Endothelial cell of umbilical vein (primary cell): ENCODE measurements around the gene AKNA. TPM values are rescaled to one million over a fixed set of nuclear protein-coding genes. Genes with fewer than 3 reads are reported as not detected.

Experiments used
- BruUV-seq: library from RNA; stranded (reverse); fragments of 400-500 nt; replicated peaks from 2 replicates; lab custom pipeline; 2021; lab: Mats Ljungman, UMichigan
- CTCF ChIA-PET: fragments of 300-600, 350-600 bp; sonication (Branson Sonifier 250); formaldehyde crosslinking; loops from one replicate; lab custom pipeline; 2021; ENCODE audit warnings: antibody characterized with exemption, inconsistent platforms; lab: Charles Lee
- POLR2A ChIA-PET: fragments of 300-600, 350-600 bp; sonication (Branson Sonifier 250); formaldehyde crosslinking; loops from one replicate; lab custom pipeline; 2021; ENCODE audit warnings: antibody characterized with exemption, inconsistent platforms; lab: Charles Lee
- DNase-seq: peaks from one replicate; pipeline ENCODE4 v3.0.0-alpha.2; 2011; ENCODE audit warnings: low read depth, low spot score
- FAIRE-seq: peaks from 2 replicates; lab custom pipeline; 2011; peaks lifted over from hg19 to GRCh38; lab: Jason Lieb, UNC
- H2AFZ ChIP-seq: 2 replicates; pipeline ENCODE4 v1.6.0; 2012; ENCODE audit warnings: low read depth, low read length, control low read depth, inconsistent platforms
- H3K27ac ChIP-seq: 2 replicates; pipeline ENCODE4 v1.5.1; 2011; ENCODE audit warnings: low read depth, mild to moderate bottlenecking, control low read depth, low read length, moderate library complexity; ENCODE audit not compliant: insufficient read depth
- H3K27me3 ChIP-seq, 2 experiments: 2 replicates each; pipeline versions ENCODE4 v1.6.0 to v1.6.1; 2011; ENCODE audit warnings: low read length in 2 of 2, mixed read lengths in 1 of 2; ENCODE audit not compliant: control insufficient read depth in 2 of 2, insufficient read depth in 2 of 2
- H3K36me3 ChIP-seq, 2 experiments: 2 replicates in 1 of 2; 3 replicates in 1 of 2; pipeline ENCODE4 v1.5.1; 2011; ENCODE audit warnings: low read length in 2 of 2, mild to moderate bottlenecking in 1 of 2, moderate library complexity in 1 of 2; ENCODE audit not compliant: control insufficient read depth in 2 of 2, insufficient read depth in 2 of 2; ENCODE audit errors: extremely low read depth in 1 of 2
- H3K4me1 ChIP-seq: 3 replicates; pipeline ENCODE4 v1.5.1; 2011; ENCODE audit warnings: mild to moderate bottlenecking, low read length; ENCODE audit not compliant: control insufficient read depth, insufficient read depth; ENCODE audit errors: extremely low read depth
- H3K4me2 ChIP-seq: 2 replicates; pipeline ENCODE4 v1.6.1; 2011; ENCODE audit warnings: low read length, control low read depth, mixed read lengths; ENCODE audit not compliant: insufficient read depth
- H3K4me3 ChIP-seq, 3 experiments: fragments of 200-600 bp in 1 of 3; sonication (generic), shearing (Covaris generic) in 1 of 3; replicated peaks in 1 of 3; 2 replicates each; pipeline ENCODE4 v1.5.1; 2011 to 2016; ENCODE audit warnings: control low read depth in 3 of 3, low read length in 3 of 3, mild to moderate bottlenecking in 2 of 3, inconsistent platforms in 1 of 3, low read depth in 1 of 3, moderate library complexity in 1 of 3; ENCODE audit not compliant: insufficient read depth in 1 of 3
- H3K79me2 ChIP-seq: 2 replicates; pipeline ENCODE4 v1.6.0; 2012; ENCODE audit warnings: low read length, inconsistent platforms; ENCODE audit not compliant: control insufficient read depth, insufficient read depth
- H3K9ac ChIP-seq: replicated peaks from 2 replicates; pipeline ENCODE3; 2011; ENCODE audit warnings: low read length, control low read depth; ENCODE audit not compliant: insufficient read depth; ENCODE audit errors: extremely low read depth
- H3K9me1 ChIP-seq: replicated peaks from 3 replicates; pipeline ENCODE4 v1.6.0; 2011; ENCODE audit warnings: mild to moderate bottlenecking, low read length; ENCODE audit not compliant: control insufficient read depth, insufficient read depth; ENCODE audit errors: extremely low read depth
- H3K9me3 ChIP-seq: replicated peaks from 2 replicates; pipeline ENCODE4 v1.5.1; 2012; ENCODE audit warnings: low read length, inconsistent platforms; ENCODE audit not compliant: control insufficient read depth, insufficient read depth
- H4K20me1 ChIP-seq: replicated peaks from 2 replicates; pipeline ENCODE3; 2011; ENCODE audit warnings: mild to moderate bottlenecking, low read length; ENCODE audit not compliant: control insufficient read depth, insufficient read depth; ENCODE audit errors: extremely low read depth
- MYC ChIP-seq: IDR thresholded peaks from one replicate; pipeline ENCODE4 v1.6.1; 2011; ENCODE audit warnings: mild to moderate bottlenecking, low read depth, low read length
- POLR2AphosphoS5 ChIP-seq: IDR thresholded peaks from 2 replicates; pipeline ENCODE4 v1.6.1; 2012; ENCODE audit warnings: low read depth, mild to moderate bottlenecking, control low read depth, low read length, moderate library complexity; ENCODE audit not compliant: insufficient read depth
- dilution Hi-C: fragments of 300-500 bp; cut with MboI; formaldehyde crosslinking; loops from one replicate; pipeline ENCODE4 v1.15.0; 2019; ENCODE audit warnings: low sequenced_read_pairs; ENCODE audit not compliant: extremely low pct_ligation_motif_present
- intact Hi-C: fragments of 100-400 bp; cut with micrococcal nuclease; formaldehyde crosslinking; loops from one replicate; pipeline ENCODE4 v1.10.0; 2022
- polyA plus RNA-seq, 4 experiments: library from polyadenylated mRNA; depleted of rRNA in 3 of 4; stranded (reverse) in 3 of 4; unstranded in 1 of 4; fragments of >200 nt; gene quantifications; 2 replicates each; pipeline versions ENCODE4 v1.2.1 to v1.2.3, GENCODE V29; 2011 to 2012; ENCODE audit warnings: missing spikeins in 1 of 4
- total RNA-seq: library from RNA; stranded (reverse); gene quantifications from 2 replicates; pipeline ENCODE4 v1.2.3, GENCODE V29; 2021
- TF ChIP-seq, protein P1 (sequence below), 2 donors: IDR thresholded peaks; 1 replicate in 1 of 2; 2 replicates in 1 of 2; pipeline ENCODE4 v1.5.1; 2011; ENCODE audit warnings: low read length in 2 of 2, mild to moderate bottlenecking in 2 of 2, moderate library complexity in 2 of 2, control low read depth in 1 of 2, inconsistent platforms in 1 of 2, low read depth in 1 of 2; ENCODE audit not compliant: insufficient read depth in 1 of 2; ENCODE audit errors: extremely low read depth in 1 of 2

The AKNA gene
- total and polyA plus RNA-seq, 2 donors (not counting 3 experiments of a cell fraction or from before 2014, with no cell fraction given): 11.3 to 22.4 TPM

DNA sequence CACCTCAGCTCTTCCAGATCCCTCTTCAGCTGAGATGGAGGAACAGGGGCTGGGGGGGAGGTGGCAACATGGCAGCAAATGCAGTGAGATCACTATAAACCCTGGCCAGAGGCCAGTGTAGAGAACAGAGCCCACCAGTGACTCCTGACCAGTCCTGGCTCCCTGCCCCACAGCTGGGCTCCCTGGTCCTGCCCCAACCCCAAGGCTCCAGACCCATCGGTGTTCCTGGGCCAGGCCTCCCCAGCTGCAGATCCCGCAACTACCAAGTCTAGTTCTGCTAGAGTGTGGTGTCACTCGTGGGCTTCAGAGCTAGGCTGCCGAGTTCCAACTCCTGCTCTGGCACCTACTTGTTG is 16.8 kb downstream of the AKNA start:
- dilution Hi-C loops: no loop called here
- H3K9ac ChIP-seq: no peak overlapping the region
- no peaks in the 10 kb centered on the region for H3K9me1 ChIP-seq
- ChIA-PET POLR2A (no interaction called here), CTCF (no interaction called here)
- no peaks in the 10 kb centered on the region for H3K79me2 ChIP-seq
- H3K4me2 ChIP-seq: no peak overlapping the region
- H3K27me3 ChIP-seq: no peaks in the 10 kb centered on the region
- no TSS peak for BruUV-seq
- H3K36me3 ChIP-seq: peaks cover 0 to 15% of the 10 kb centered on the region in 2 experiments
- no peak overlapping the region for H3K27ac ChIP-seq
- peaks cover 18% of the 10 kb centered on the region for H3K4me1 ChIP-seq
- TF ChIP-seq, protein P1, sequence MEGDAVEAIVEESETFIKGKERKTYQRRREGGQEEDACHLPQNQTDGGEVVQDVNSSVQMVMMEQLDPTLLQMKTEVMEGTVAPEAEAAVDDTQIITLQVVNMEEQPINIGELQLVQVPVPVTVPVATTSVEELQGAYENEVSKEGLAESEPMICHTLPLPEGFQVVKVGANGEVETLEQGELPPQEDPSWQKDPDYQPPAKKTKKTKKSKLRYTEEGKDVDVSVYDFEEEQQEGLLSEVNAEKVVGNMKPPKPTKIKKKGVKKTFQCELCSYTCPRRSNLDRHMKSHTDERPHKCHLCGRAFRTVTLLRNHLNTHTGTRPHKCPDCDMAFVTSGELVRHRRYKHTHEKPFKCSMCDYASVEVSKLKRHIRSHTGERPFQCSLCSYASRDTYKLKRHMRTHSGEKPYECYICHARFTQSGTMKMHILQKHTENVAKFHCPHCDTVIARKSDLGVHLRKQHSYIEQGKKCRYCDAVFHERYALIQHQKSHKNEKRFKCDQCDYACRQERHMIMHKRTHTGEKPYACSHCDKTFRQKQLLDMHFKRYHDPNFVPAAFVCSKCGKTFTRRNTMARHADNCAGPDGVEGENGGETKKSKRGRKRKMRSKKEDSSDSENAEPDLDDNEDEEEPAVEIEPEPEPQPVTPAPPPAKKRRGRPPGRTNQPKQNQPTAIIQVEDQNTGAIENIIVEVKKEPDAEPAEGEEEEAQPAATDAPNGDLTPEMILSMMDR (IDR thresholded peaks at IDR 0.05; ENCODE audit: extremely low read depth in 1 of 2, insufficient read depth in 1 of 2, low read depth in 1 of 2, low read length in 2 of 2): no peak
- TF ChIP-seq POLR2AphosphoS5: no peak
- FAIRE-seq (no peak), DNase-seq (no peak)
- H3K4me3 ChIP-seq: no peak overlapping the region
- H2AFZ ChIP-seq: no peak overlapping the region
- H4K20me1 ChIP-seq: no peaks in the 10 kb centered on the region
- H3K9me3 ChIP-seq: no peaks in the 10 kb centered on the region
- intact Hi-C loops: no loop called here

- DNase-seq: no peak
- dilution Hi-C loops (no loop called here), intact Hi-C loops (no loop called here)
- TF ChIP-seq MYC: no peak
- Histone ChIP-seq H4K20me1 (no peaks in the 10 kb centered on the region), H3K9me1 (no peaks in the 10 kb centered on the region), H2AFZ (no peak overlapping the region), H3K27me3 (no peaks in the 10 kb centered on the region), H3K79me2 (no peaks in the 10 kb centered on the region), H3K27ac (no peak overlapping the region), H3K4me2 (no peak overlapping the region), H3K9ac (no peak overlapping the region), H3K36me3 (peaks cover 0 to 15% of the 10 kb centered on the region in 2 experiments), H3K4me1 (peaks cover 18% of the 10 kb centered on the region), H3K4me3 (no peak overlapping the region), H3K9me3 (no peaks in the 10 kb centered on the region)
- ChIA-PET POLR2A (no interaction called here), CTCF (no interaction called here)
- no peak for FAIRE-seq
- no TSS peak for BruUV-seq
These were observed 17.4 kb downstream of the AKNA start for GRCh38 chr9:114370251-114370967.
